ENCODE measurements around the gene HNRNPUL1. TPM values are rescaled to one million over a fixed set of nuclear protein-coding genes. Genes with fewer than 3 reads are reported as not detected.

Gene HNRNPUL1
- total RNA-seq, 1 donor from 2014 or later, result 126 TPM

GRCh38 chr19:41328157-41328841 is 64.1 kb downstream of the HNRNPUL1 start:
- no peak overlapping the region for H3K27ac ChIP-seq
- H3K4me3 ChIP-seq, result no peak overlapping the region
- Mint-ChIP-seq H3K9me3 (no peaks in the 10 kb centered on the region), H3K27ac (no peak overlapping the region), H3K4me1 (peaks cover 36% of the 10 kb centered on the region), H3K27me3 (ENCODE audit: insufficient read depth, low read depth) (peaks cover 14% of the 10 kb centered on the region), H3K4me3 (peak overlapping the region; percentile 4), H3K36me3 (no peaks in the 10 kb centered on the region)
- no peak for DNase-seq (ENCODE audit: low spot score)
- H4K20me1 ChIP-seq (ENCODE audit: low read depth), result peaks cover 15% of the 10 kb centered on the region
- H3K36me3 ChIP-seq, result no peaks in the 10 kb centered on the region
- no peaks in the 10 kb centered on the region for H3K79me2 ChIP-seq (ENCODE audit: low read depth)
- H3K9me3 ChIP-seq (ENCODE audit: low read depth), result no peaks in the 10 kb centered on the region
- peaks cover 16% of the 10 kb centered on the region for H3F3A ChIP-seq (ENCODE audit: low read depth)
- H3K9ac ChIP-seq, result no peak overlapping the region
- no peak overlapping the region for H3K4me2 ChIP-seq
- H3K27me3 ChIP-seq, result peaks cover 12% of the 10 kb centered on the region
- no peak for TF ChIP-seq CTCF (IDR thresholded peaks at IDR 0.05)
- no peak for TF ChIP-seq EZH2phosphoT487 (IDR thresholded peaks at IDR 0.05)
- no peak overlapping the region for H2AFZ ChIP-seq (replicated peaks)
- H3K4me1 ChIP-seq, result peaks cover 18% of the 10 kb centered on the region

GRCh38 chr19:41328842-41329225 is 64.7 kb downstream of the HNRNPUL1 start:
- H3K27me3 Mint-ChIP-seq (ENCODE audit: insufficient read depth, low read depth), result peaks cover 14% of the 10 kb centered on the region
- H3K9me3 Mint-ChIP-seq, result no peaks in the 10 kb centered on the region
- H3K79me2 ChIP-seq (ENCODE audit: low read depth), result no peaks in the 10 kb centered on the region
- peaks cover 12% of the 10 kb centered on the region for H3K27me3 ChIP-seq
- no peak for DNase-seq (ENCODE audit: low spot score)
- peaks cover 18% of the 10 kb centered on the region for H3K4me1 ChIP-seq
- H4K20me1 ChIP-seq (ENCODE audit: low read depth), result peaks cover 14% of the 10 kb centered on the region
- no peaks in the 10 kb centered on the region for H3K36me3 Mint-ChIP-seq
- no peak overlapping the region for H3K4me3 Mint-ChIP-seq
- H3K9me3 ChIP-seq (ENCODE audit: low read depth), result no peaks in the 10 kb centered on the region
- TF ChIP-seq CTCF (IDR thresholded peaks at IDR 0.05), result no peak
- TF ChIP-seq EZH2 (IDR thresholded peaks at IDR 0.05), result no peak
- no peak for TF ChIP-seq EZH2phosphoT487 (IDR thresholded peaks at IDR 0.05)
- no peak overlapping the region for H3K27ac ChIP-seq
- no peak overlapping the region for H3K4me3 ChIP-seq
- H3K27ac Mint-ChIP-seq, result no peak overlapping the region
- no peak overlapping the region for H3K9ac ChIP-seq
- peaks cover 15% of the 10 kb centered on the region for H3F3A ChIP-seq (ENCODE audit: low read depth)
- H3K4me1 Mint-ChIP-seq, result peaks cover 36% of the 10 kb centered on the region
- no peaks in the 10 kb centered on the region for H3K36me3 ChIP-seq
- no peak overlapping the region for H2AFZ ChIP-seq (replicated peaks)
- no peak overlapping the region for H3K4me2 ChIP-seq

GRCh38 chr19:41330481-41330880 is 66.3 kb downstream of the HNRNPUL1 start:
- H3K9ac ChIP-seq, result no peak overlapping the region
- no peak overlapping the region for H3K4me2 ChIP-seq
- H3K4me1 Mint-ChIP-seq, result peaks cover 21% of the 10 kb centered on the region

More at GRCh38 chr19:41330481-41330880, 66.3 kb downstream of the HNRNPUL1 start:
- Mint-ChIP-seq H3K27me3 (ENCODE audit: insufficient read depth, low read depth) (peaks cover 12% of the 10 kb centered on the region), H3K9me3 (no peaks in the 10 kb centered on the region), H3K27ac (no peak overlapping the region), H3K4me3 (no peak overlapping the region), H3K36me3 (no peaks in the 10 kb centered on the region)
- H3K9me3 ChIP-seq (ENCODE audit: low read depth), result no peaks in the 10 kb centered on the region
- no peaks in the 10 kb centered on the region for H4K20me1 ChIP-seq (ENCODE audit: low read depth)
- H3K4me1 ChIP-seq, result peaks cover 5% of the 10 kb centered on the region
- H3K4me3 ChIP-seq, result no peak overlapping the region
- H3F3A ChIP-seq (ENCODE audit: low read depth), result no peaks in the 10 kb centered on the region
- H3K27me3 ChIP-seq, result peaks cover 11% of the 10 kb centered on the region
- no peaks in the 10 kb centered on the region for H3K36me3 ChIP-seq
- TF ChIP-seq EZH2 (IDR thresholded peaks at IDR 0.05) (no peak), EZH2phosphoT487 (IDR thresholded peaks at IDR 0.05) (no peak), CTCF (IDR thresholded peaks at IDR 0.05) (no peak)
- H2AFZ ChIP-seq (replicated peaks), result no peak overlapping the region
- no peak for DNase-seq (ENCODE audit: low spot score)
- H3K79me2 ChIP-seq (ENCODE audit: low read depth), result no peaks in the 10 kb centered on the region
- no peak overlapping the region for H3K27ac ChIP-seq
